ENCODE data around the gene CCNY.
"Not testable (repeated sequence)": the region's sequence is repeated elsewhere in the genome, so short reads cannot be mapped to it uniquely, and the experiment has no call there.

The CCNY gene

DNA sequence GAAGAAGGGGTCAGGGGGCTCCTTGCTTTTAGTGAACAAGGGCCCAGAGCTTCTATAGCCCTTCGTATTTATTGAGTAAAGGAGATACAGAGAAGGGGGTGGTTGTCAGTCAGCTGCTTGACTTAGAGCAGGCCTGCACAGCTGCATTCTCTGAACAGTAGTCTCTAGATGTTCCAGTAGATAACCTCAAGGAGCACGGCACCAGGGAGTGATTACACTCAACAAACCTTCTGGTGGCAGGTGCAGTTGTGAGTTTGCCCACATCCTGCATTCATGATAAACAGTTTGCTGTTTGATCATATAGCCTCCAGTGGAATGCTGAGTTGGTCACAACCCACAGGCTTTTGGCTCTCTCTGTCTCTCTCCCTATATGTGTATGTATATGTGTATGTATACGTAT, 198.8 kb downstream of the CCNY start:
- DNase-seq, result no peak

DNA sequence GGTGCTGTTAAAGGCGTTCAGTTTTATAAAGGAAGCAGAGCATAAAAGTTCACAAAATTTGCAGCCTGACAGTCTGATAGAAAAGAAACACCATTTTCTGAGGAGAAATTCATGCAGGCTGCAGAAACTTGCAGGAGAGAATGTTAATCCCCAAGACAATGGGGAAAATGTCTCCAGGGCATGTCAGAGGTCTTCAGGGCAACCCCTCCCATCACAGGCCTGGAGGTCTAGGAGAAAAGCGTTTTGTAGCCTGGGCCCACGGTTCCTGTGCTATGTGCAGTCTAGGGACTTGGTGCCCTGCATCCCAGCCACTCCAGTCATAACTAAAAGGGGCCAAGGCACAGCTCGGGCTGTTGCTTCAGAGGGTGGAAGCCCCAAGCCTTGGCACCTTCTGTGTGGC, 200.5 kb downstream of the CCNY start:
- no peak for DNase-seq

DNA sequence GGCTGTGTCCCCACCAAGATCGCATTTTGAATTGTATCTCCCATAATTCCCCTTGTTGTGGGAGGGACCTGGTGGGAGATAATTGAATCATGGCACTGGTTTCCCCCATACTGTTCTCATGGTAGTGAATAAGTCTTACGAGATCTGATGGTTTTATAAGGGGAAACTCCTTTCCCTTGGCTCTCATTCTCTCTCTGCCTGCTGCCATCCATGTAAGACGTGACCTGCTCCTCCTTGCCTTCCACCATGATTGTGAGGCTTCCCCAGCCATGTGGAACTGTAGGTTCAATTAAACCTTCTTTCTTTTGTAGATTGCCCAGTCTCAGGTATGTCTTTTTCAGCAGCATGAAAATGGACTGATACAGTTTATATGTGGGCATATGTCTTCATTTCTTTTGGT, 201.6 kb downstream of the CCNY start:
- not testable (repeated sequence) for DNase-seq

GRCh38 chr10:35540296-35541164, 204.2 kb downstream of the CCNY start:
- no peak for DNase-seq

DNA sequence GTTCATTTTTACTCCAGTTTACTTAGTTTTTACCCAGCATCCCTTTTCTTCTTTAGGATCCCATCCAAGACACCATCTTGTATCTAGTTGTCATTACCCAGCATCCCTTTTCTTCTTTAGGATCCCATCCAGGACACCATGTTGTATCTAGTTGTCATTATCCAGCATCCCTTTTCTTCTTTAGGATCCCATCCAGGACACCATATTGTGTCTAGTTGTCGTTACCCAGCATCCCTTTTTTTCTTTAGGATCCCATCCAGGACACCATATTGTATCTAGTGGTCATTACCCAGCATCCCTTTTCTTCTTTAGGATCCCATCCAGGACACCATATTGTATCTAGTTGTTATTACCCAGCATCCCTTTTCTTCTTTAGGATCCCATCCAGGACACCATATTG, 205.4 kb downstream of the CCNY start:
- no peak for DNase-seq

DNA sequence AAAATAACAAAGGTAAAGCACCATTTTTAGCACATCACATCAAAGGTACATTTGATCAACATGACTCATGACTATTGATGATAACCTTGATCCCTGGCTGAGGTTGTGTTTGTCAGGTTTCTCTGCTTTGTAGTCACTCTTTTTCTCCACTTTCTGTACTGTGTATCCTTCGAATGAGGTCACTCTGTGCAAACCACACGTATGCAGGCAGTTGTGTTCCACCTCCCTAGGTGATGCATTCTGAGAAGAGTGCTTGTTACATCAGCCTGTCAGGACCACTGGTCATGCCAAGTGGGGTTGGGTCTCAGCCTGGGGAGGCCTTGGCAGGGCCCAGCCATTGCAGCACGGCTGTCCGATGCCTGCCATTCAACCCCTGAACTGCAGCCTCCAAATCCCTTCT, 206.0 kb downstream of the CCNY start:
- no peak for DNase-seq

GRCh38 chr10:35545079-35545657, 208.9 kb downstream of the CCNY start:
- no peak for DNase-seq

DNA sequence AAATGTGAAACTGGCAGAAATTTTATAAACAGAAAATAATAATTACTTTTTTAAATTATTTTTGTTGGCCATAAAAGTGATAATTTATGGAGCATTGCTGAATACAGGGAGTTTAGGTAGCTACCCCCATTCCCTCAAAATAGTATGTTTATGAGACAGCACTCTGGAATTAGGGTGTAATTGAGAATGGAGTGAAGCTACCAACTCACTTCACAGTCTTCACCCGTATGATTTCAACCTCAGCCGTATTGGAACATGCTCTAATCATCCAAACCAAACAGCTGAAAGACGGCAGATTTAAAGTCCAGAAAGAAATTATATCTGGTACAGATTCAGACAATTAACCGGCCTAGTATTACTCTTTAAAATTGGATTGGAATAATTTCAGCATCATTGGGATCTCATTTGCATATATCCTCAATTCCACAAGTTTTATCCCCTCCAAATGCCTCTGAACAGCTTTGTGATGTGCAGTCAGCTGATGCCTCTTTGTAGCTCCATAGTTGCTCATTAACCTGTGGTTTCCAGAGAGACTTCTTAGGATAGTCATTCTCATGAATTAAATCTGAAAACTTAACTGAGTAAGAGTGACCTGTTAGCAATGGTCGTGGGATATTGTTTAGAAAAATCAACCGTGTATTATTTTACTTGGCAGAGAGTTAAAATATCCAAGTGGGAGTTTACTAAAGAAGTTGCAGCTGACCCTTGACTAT, 209.7 kb downstream of the CCNY start:
- no peak for DNase-seq

GRCh38 chr10:35546824-35547225, 210.5 kb downstream of the CCNY start:
- no peak for DNase-seq

DNA sequence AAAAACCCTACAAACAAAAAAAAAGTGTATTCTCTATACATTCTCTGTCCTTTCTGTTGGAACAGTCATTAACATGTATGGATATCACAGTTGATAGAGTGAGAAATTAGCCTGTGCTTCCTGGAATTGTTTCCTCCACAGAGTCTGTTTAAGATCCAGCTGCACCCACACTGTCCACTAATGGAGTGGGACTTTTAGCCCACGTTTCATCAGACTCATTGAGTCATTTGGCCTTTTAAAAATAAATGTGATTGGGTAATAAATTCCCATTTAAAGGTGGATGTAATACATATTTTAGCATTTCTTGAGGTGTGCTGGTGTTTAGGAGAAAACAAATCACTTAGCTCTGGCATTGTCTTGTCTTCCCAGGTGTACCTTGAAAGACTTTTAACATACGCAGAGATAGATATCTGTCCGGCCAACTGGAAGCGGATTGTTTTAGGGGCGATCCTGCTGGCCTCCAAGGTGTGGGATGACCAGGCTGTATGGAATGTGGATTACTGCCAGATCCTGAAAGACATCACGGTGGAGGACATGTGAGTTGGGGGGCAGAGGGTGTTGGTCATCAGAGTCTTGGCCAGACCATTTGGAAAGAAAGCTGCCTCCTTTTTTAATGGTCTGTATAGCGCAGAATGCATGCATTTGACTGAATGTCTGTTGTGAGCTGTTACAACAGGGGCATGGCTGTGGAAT, 216.5 kb downstream of the CCNY start:
- DNase-seq, result no peak

DNA sequence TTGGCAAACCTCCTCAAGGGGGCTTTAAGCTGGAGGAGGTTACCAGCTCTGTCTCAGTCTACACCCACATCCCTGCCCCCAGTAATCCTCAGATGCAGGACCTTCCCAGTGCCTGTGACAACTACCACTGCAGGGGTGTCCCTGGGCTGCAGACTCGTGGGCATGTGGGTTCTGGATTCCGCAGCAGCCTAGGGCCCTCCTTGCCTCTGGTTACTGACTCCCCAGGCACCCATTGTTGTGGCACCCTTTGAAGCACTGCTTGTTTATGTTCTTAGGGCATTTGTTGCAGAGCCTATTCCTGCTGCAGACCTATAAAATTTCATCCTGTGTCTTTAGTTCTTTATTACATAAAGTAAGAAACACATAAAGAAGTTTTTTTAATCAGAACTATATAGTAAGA, 217.7 kb downstream of the CCNY start:
- no peak for DNase-seq

DNA sequence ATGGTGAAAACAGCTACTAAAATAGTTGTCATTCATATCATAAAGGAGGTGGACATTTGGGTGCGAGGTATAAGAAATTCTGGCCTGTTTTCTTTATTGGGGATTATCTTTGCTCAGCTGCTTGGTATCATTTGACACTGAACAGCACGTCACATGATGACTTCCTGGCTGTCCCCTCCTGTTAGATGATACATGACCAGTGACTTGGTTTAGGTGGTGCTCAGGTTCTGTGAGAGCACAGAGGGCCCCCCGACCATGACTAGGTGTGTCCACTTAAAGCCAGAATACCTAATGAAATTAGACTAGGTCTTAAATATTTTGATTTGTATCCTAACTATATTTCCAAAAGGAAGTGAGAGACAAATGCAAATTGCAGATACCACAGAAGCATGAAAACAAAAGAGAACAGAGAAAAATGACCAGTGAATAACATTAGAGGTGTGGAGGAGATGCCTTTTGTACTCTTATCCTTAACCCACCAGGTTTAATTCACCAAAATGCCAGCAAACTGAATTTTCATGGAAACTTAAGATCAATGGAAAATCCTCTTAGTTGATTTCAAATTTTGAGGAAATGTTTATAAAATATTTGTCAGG, 218.2 kb downstream of the CCNY start:
- DNase-seq, result no peak

DNA sequence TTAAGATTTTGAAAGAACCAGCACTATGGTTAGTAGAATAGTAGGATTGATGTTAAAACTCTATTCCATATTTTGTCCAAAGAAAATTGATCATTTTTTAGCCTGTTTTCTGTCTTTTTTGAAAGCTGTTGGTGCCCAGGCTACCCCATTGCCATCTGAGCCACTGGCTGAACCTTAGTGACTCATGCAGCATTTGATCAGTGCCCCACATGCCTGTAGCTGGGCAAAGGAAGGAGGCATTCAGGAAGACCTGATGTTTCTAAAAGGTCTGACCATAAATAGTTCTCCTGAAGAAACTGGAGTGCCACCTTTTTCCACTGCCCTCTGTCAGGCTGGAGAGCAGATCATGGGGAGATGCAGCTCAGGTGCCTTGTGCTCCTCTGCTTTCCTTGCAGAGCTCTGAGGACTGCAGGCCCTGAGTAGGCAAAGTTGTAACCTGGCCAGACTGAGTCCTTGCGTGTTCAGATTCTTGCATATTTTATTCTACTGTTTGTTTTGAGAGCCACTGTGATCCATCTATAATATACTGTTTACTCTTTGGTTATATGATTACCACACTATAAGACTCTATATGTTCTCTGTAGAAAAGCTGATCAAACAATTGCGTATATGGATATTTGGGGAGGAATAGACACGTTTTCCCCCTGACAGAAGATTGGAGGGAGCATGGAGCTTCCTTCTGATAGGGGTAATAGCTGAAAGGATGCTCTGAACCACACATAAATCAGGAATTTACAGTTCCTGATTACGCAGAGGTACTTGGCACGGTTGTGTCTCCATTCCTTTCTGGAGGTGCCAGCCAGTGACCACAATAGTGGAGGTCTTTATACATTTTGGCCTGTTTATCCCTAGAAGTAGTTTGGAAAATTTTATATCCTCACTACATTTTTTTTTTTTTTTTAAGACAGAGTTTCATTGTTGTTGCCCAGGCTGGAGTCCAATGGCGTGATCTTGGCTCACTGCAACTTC, 219.9 kb downstream of the CCNY start:
- no peak for DNase-seq

- DNase-seq, result no peak
These were observed 222.0 kb downstream of the CCNY start for GRCh38 chr10:35558276-35558675.

DNA sequence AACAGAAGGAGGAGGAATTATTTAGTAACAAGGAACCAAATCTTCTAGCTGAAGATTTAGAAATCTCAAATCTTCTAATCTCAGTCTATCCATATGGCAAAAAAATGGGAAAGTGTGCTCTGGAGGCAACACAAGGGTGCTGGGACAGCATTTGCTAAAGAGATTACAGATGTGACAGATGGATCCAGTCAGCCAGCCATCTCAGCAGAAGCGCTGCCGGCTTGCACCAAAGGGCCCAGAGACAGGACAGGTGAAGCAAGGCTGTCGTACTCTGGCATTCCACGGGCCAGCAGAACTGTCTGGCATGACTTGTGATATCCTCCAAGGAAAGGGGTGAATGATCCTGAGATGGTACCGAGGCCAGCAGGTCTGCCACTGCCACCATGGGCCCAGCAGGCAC, 223.1 kb downstream of the CCNY start:
- DNase-seq, result no peak

DNA sequence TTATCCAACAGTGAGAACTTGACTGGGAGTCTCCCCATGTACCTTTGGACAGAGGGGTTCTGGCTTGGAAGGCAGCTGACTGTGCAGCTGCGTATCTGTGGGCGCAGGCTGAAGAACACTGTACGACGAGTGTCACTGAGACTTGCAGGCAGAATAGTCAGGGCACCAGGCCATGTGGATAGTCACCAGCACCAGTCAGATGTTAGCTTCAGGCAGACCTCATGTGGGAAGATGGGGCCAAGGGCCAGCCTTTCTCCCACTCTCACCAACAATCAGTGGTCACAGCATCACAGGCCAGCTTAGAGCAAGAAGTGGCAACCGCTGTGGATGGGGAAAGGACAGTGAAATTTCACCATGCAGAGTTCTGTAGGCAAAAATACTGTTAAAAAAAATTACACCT, 225.4 kb downstream of the CCNY start:
- DNase-seq, result no peak

DNA sequence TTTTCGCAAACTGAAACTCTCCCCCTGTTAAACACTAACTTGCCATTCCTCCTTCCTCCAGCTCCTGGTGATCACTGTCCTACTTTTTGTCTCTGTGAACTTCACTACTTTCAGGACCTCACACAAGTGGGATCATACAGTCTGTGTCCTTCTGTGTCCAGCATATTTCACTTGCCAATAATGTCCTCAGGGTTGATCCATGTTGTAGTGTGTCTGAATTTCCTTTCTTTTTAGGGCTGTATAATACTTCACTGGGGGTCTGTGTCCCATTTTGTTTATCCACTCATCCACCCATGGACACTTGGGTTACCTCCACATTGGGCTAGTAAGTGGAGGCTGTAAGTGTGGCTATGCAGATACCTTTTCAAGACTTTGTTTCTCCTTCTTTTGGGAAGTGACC, 226.1 kb downstream of the CCNY start:
- no peak for DNase-seq

DNA sequence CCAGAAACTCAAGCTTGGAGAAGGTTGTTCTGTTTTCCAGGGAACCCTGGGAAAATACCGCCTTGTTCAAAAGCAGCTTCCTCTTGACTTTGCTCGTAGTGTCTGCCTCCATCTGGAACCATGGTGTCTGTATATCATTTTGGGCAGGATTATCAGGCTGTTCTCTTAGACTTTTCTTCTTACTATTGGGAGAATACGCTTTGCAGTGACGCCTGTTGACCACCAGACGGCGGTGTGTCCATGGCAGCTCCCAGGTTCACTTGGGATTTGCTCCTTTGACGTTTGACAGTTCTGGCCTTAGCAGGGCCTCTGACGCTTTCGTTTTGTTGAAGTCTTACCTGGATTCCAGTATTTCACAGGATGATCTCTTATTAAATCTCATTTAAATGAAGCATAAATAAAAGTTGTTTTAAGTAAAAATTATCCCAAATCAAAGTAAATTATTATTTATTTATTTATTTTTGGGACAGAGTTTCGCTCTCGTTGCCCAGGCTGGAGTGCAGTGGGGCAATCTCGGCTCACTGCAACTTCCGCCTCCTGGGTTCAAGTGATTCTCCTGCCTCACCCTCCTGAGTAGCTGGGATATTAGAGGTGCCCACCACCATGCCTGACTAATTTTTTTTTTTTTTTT, 227.1 kb downstream of the CCNY start:
- DNase-seq, result peak; percentile 83

DNA sequence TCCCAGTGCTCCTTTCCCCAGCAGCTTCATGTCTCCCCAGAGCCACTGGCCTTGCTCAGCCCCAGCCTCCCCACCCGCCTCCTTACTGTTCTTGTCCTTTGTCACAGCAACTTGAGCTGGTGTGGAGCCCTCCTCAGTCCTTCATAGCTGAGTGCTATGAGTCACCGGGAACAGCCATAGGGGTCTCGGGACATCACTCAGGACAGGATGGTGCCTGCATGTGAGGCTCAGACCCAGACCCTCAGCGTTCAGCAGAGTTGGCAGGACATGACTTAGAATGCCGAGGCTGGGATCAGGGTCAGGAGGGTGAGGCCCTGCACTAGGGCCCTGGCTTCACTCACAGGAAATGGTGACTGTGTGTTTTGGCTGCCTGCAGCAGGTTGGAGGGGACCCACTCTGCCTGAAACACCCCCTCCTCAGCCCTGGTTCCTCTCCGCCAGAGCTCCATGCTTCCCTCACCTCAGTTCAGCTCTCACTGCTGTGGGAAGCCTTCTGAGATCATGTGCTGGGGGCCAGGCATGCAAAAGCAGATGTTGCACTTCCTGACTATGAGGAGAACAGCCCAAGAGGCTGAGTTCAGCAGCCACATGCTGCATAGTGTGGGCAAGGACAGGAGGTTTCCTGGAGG, 228.1 kb downstream of the CCNY start:
- peak; percentile 25 for DNase-seq

- DNase-seq, result no peak
These were observed 229.3 kb downstream of the CCNY start for GRCh38 chr10:35565602-35566081.

- no peak for DNase-seq
These were observed 231.6 kb downstream of the CCNY start for GRCh38 chr10:35567951-35568350.

All from hematopoietic multipotent progenitor cell treated with erythropoietin and hydrocortisone succinate and interleukin-3 and kit ligand, for 6 days (in vitro differentiated cells).